Fibroblast of pulmonary artery (primary cell): ENCODE data around the gene NF2.
"Not testable (repeated sequence)": the region's sequence is repeated elsewhere in the genome, so short reads cannot be mapped to it uniquely, and the experiment has no call there.

Source experiments
- DNase-seq: peaks from one replicate; pipeline ENCODE4 v3.0.0-alpha.2; 2010; ENCODE audit warnings: low read depth
- H3K4me3 ChIP-seq: replicated peaks from 2 replicates; pipeline ENCODE4 v1.5.1; 2011; ENCODE audit warnings: low read depth, mild to moderate bottlenecking, control low read depth, low read length, moderate library complexity
- TF ChIP-seq, protein P1 (sequence below): IDR thresholded peaks from 2 replicates; pipeline ENCODE4 v1.5.1; 2011; ENCODE audit warnings: mild to moderate bottlenecking, control low read depth, low read length, inconsistent platforms; ENCODE audit errors: missing control alignments

Gene NF2

GRCh38 chr22:29603358-29604075, at the start of gene NF2:
TSS of gene NF2 (plus strand) at chr22:29603633. CDS start at chr22:29603999, 366 bp downstream.
- H3K4me3 ChIP-seq: peak within 1 kb of the TSS; percentile 80
- TF ChIP-seq, protein P1, sequence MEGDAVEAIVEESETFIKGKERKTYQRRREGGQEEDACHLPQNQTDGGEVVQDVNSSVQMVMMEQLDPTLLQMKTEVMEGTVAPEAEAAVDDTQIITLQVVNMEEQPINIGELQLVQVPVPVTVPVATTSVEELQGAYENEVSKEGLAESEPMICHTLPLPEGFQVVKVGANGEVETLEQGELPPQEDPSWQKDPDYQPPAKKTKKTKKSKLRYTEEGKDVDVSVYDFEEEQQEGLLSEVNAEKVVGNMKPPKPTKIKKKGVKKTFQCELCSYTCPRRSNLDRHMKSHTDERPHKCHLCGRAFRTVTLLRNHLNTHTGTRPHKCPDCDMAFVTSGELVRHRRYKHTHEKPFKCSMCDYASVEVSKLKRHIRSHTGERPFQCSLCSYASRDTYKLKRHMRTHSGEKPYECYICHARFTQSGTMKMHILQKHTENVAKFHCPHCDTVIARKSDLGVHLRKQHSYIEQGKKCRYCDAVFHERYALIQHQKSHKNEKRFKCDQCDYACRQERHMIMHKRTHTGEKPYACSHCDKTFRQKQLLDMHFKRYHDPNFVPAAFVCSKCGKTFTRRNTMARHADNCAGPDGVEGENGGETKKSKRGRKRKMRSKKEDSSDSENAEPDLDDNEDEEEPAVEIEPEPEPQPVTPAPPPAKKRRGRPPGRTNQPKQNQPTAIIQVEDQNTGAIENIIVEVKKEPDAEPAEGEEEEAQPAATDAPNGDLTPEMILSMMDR: no peak
- peak; percentile 100 for DNase-seq

DNA sequence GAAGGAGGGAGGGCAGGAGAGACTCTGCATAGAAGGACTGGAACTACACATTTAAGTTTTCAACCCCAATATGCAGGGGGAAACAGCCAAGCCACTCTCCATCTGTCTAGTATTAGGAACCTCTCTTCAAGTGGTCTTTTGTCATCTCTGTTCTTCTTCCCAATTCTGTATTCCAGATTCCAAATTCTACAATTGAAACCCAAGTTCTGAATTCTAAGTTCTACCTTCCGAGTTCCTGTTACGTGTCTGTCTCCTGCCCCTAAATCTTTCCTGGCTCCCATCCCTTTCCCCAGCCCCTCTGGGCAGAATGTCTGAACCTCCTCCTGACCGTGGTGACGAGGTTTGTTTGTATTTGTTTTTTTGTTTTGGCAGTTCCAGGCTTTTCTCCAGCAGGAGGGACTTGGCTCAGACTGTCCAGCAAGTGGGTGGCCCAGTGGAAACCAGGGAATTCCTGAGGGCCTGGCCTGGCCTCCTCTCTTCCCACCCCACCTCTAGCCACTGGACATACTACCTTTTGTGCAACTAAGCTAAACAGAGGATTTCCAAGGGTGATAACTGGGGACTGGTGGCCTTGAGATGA, 48.3 kb upstream of the NF2 start:
- TF ChIP-seq, protein P1: no peak
- DNase-seq: peak; percentile 14
- H3K4me3 ChIP-seq: no peak overlapping the region

DNA sequence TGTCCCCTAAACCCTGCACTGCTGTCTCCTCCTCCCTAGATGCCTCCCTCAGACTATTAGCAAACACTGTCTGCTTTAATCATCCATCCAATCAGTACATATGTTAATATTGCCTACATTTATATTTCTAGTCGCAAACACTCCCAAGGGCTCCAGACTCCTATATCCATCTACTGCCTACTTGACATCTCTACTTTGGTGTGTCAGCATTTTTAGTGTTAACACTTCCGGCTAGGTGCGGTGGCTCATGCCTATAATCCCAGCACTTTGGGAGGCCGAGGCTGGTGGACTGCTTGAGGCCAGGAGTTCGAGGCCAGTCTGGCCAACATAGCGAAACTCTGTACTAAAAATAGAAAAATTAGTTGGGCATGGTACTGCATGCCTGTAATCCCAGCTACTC, 44.4 kb upstream of the NF2 start:
- DNase-seq: no peak
- TF ChIP-seq, protein P1: no peak
- no peak overlapping the region for H3K4me3 ChIP-seq

- TF ChIP-seq, protein P1: no peak
- no peak for DNase-seq
- H3K4me3 ChIP-seq: no peak overlapping the region
Measured at GRCh38 chr22:29559853-29560252, 43.6 kb upstream of the NF2 start.

- no peak for DNase-seq
- no peak overlapping the region for H3K4me3 ChIP-seq
- TF ChIP-seq, protein P1: no peak
Measured at GRCh38 chr22:29563652-29564460, 39.6 kb upstream of the NF2 start.

GRCh38 chr22:29566513-29566912, 36.9 kb upstream of the NF2 start:
- H3K4me3 ChIP-seq, DNase-seq: not testable (repeated sequence)

- DNase-seq: no peak
- no peak overlapping the region for H3K4me3 ChIP-seq
- TF ChIP-seq, protein P1: no peak
Measured at GRCh38 chr22:29567338-29567737, 36.1 kb upstream of the NF2 start.
